Thymus (tissue), 11 donors: ENCODE data around the gene NCBP1. TPM values are rescaled to one million over a fixed set of nuclear protein-coding genes. Genes with fewer than 3 reads are reported as not detected.

Source experiments
- DNase-seq, 9 donors: peaks; one replicate each; pipeline ENCODE4 v3.0.0-alpha.2; 2013; ENCODE audit warnings: low spot score in 9 of 9, low read depth in 6 of 9, missing footprints in 1 of 9
- H3K27ac ChIP-seq, 2 donors: one replicate each; pipeline ENCODE4 v1.5.1; 2013; ENCODE audit warnings: control low read depth in 1 of 2, low read depth in 1 of 2, low read length in 1 of 2, mild to moderate bottlenecking in 1 of 2, moderate library complexity in 1 of 2
- H3K27me3 ChIP-seq, 2 donors: one replicate each; pipeline ENCODE4 v1.5.1; 2013; ENCODE audit warnings: low read length in 1 of 2; ENCODE audit not compliant: control insufficient read depth in 2 of 2, insufficient read depth in 1 of 2
- H3K36me3 ChIP-seq, 2 donors: one replicate each; pipeline ENCODE4 v1.5.1; 2013; ENCODE audit warnings: low read length in 1 of 2, mild to moderate bottlenecking in 1 of 2, moderate library complexity in 1 of 2; ENCODE audit not compliant: control insufficient read depth in 2 of 2, insufficient read depth in 2 of 2
- H3K4me1 ChIP-seq, 2 donors: one replicate each; pipeline ENCODE4 v1.5.1; 2013; ENCODE audit warnings: low read length in 2 of 2; ENCODE audit not compliant: control insufficient read depth in 2 of 2, insufficient read depth in 2 of 2
- H3K4me3 ChIP-seq, 2 donors: one replicate each; pipeline ENCODE4 v1.5.1; 2013; ENCODE audit warnings: low read length in 2 of 2, control low read depth in 1 of 2, mild to moderate bottlenecking in 1 of 2
- H3K9me3 ChIP-seq, 2 donors: one replicate each; pipeline ENCODE4 v1.5.1; 2013; ENCODE audit warnings: low read length in 1 of 2, mild to moderate bottlenecking in 1 of 2; ENCODE audit not compliant: control insufficient read depth in 2 of 2, insufficient read depth in 1 of 2
- WGBS: extraction: QIAGEN DNeasy Blood & Tissue Kit; methylation state at CpG from one replicate; pipeline ENCODE4 v1.1.7; 2013; 5-methylcytosine and 5-hydroxymethylcytosine counted together
- polyA plus RNA-seq: library from polyadenylated mRNA; stranded (reverse); fragments of 200-250 nt; gene quantifications from one replicate; pipeline ENCODE4 v1.2.3, GENCODE V29; 2013
- total RNA-seq: library from RNA; stranded (reverse); fragments of 120-200 nt; gene quantifications from one replicate; pipeline ENCODE4 v1.2.4, GENCODE V29; 2013
- donor health status: healthy.

NCBP1 gene
- total and polyA plus RNA-seq, 2 donors: 20.3 to 32.0 TPM

- Histone ChIP-seq H3K36me3 (peaks cover 31 to 70% of the 10 kb centered on the region in 2 donors), H3K9me3 (no peaks in the 10 kb centered on the region), H3K27me3 (no peaks in the 10 kb centered on the region), H3K4me3 (no peak overlapping the region), H3K4me1 (no peaks in the 10 kb centered on the region), H3K27ac (no peak overlapping the region)
- WGBS: 97% methylated on average over 1 of the region's 1 CpG
- DNase-seq: no peak
Observed at GRCh38 chr9:97658707-97659106, 25.1 kb downstream of the NCBP1 start.

GRCh38 chr9:97659771-97660170 lies 26.1 kb downstream of the NCBP1 start:
- no peaks in the 10 kb centered on the region for H3K9me3 ChIP-seq
- 99% methylated on average over 3 of the region's 3 CpGs for whole genome bisulfite sequencing
- no peak overlapping the region for H3K4me3 ChIP-seq
- H3K4me1 ChIP-seq: no peaks in the 10 kb centered on the region
- H3K27ac ChIP-seq: no peak overlapping the region
- no peak for DNase-seq
- no peaks in the 10 kb centered on the region for H3K27me3 ChIP-seq
- peaks cover 38 to 74% of the 10 kb centered on the region in 2 donors for H3K36me3 ChIP-seq

- Histone ChIP-seq H3K36me3 (peaks cover 44 to 75% of the 10 kb centered on the region in 2 donors), H3K4me3 (no peak overlapping the region), H3K27me3 (no peaks in the 10 kb centered on the region), H3K27ac (no peak overlapping the region), H3K4me1 (no peaks in the 10 kb centered on the region), H3K9me3 (no peaks in the 10 kb centered on the region)
- peak in 1 of 9 donors; percentile 3 for DNase-seq
- 78% methylated on average over 5 of the region's 5 CpGs for WGBS
Observed at GRCh38 chr9:97660340-97660739, 26.7 kb downstream of the NCBP1 start.

- Histone ChIP-seq H3K9me3 (no peaks in the 10 kb centered on the region), H3K4me1 (no peaks in the 10 kb centered on the region), H3K27me3 (no peaks in the 10 kb centered on the region), H3K36me3 (peaks cover 45 to 74% of the 10 kb centered on the region in 2 donors), H3K27ac (no peak overlapping the region), H3K4me3 (no peak overlapping the region)
- no peak for DNase-seq
- WGBS: over 99% methylated on average over 2 of the region's 2 CpGs
Observed at GRCh38 chr9:97660847-97661246, 27.2 kb downstream of the NCBP1 start.

DNA sequence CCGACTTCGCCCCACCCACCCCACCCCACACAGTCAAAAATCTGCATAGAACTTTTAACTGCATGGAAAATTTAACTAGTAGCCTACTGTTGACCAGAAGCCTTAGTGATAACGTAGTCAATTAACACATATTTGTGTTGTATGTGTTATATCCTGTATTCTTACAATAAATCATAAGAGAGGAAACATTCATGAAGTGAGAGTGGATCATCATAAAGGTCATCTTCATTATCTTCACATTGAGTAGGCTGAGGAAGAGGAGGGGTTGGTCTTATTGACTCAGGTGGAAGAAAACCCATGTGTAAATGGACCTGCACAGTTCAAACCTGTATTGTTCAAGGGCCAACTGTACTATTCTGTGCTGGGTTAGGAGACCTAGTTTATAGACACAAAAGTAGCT lies 32.1 kb downstream of the NCBP1 start:
- H3K27me3 ChIP-seq: no peaks in the 10 kb centered on the region
- WGBS: 95% methylated on average over 3 of the region's 3 CpGs
- H3K36me3 ChIP-seq: peaks cover 46 to 81% of the 10 kb centered on the region in 2 donors
- no peaks in the 10 kb centered on the region for H3K4me1 ChIP-seq
- DNase-seq: no peak
- H3K4me3 ChIP-seq: no peak overlapping the region
- H3K9me3 ChIP-seq: no peaks in the 10 kb centered on the region
- H3K27ac ChIP-seq: no peak overlapping the region

DNA sequence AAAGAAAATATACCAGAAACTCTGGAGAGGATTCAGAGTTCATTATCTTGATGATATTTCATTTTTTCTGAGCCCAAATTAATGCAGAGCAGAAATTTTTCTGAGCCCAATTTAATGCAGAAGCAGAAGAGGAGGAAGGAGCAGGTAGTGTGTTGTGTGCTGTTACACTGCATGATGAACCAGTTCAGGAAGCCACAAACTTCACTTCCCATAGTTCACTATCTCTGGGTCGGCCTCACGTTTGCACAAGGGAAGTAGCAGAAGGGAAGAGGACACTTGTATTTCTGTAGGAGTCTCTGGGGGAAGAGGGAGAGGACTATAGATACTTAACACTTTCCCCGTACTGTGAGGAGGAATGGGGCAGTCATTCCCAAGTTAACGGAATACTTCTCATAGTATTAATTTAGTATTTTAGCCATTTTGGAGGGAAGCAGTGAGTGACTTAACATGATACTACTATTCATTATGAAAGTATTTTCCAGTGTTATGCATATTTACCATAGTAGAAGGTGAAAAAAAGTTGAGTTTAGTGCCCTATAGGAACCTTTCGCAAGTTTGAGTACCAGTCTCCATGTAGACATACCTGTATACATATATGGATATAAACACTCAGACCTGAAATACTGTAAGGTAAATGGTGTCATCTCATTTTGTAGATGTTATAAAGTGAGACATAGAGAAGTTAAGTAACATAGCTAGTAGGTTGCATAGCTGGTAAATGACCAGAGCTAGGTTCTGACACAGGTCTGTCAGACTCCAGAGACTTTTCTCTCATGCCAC lies 33.5 kb downstream of the NCBP1 start:
- H3K27me3 ChIP-seq: no peaks in the 10 kb centered on the region
- peak in 1 of 9 donors; percentile 2 for DNase-seq
- H3K27ac ChIP-seq: no peak overlapping the region
- H3K4me1 ChIP-seq: no peaks in the 10 kb centered on the region
- H3K9me3 ChIP-seq: no peaks in the 10 kb centered on the region
- no peak overlapping the region for H3K4me3 ChIP-seq
- 64% methylated on average over 5 of the region's 5 CpGs for WGBS
- peaks cover 47 to 86% of the 10 kb centered on the region in 2 donors for H3K36me3 ChIP-seq

DNA sequence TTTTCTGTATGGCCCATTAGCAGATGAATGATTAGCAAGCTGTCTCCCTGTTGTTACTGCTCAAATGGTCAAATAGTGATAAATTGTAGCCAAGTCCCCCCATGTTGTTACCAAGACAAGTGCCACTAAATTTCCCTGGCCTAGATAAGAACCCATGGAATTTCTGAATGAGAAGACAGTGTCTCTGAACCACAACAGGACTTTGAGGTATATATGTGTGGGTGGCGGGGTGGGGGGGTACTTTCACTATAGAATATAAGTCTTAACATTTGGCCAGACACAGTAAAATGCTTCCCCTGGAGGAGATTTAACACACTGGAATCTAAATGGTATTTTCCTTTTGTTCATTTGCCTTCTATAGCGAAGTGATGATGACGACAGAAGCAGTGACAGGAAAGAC lies 34.9 kb downstream of the NCBP1 start:
- H3K4me1 ChIP-seq: no peaks in the 10 kb centered on the region
- 98% methylated on average over 3 of the region's 3 CpGs for WGBS
- no peak overlapping the region for H3K4me3 ChIP-seq
- H3K27me3 ChIP-seq: no peaks in the 10 kb centered on the region
- H3K36me3 ChIP-seq: peaks cover 55 to 91% of the 10 kb centered on the region in 2 donors
- DNase-seq: no peak
- no peak overlapping the region for H3K27ac ChIP-seq
- H3K9me3 ChIP-seq: no peaks in the 10 kb centered on the region

- WGBS: 98% methylated on average over 3 of the region's 3 CpGs
- H3K36me3 ChIP-seq: peaks cover 54 to 91% of the 10 kb centered on the region in 2 donors
- no peak overlapping the region for H3K27ac ChIP-seq
- no peaks in the 10 kb centered on the region for H3K9me3 ChIP-seq
- no peak overlapping the region for H3K4me3 ChIP-seq
- H3K4me1 ChIP-seq: no peaks in the 10 kb centered on the region
- no peaks in the 10 kb centered on the region for H3K27me3 ChIP-seq
- DNase-seq: no peak
Observed at GRCh38 chr9:97670586-97670985, 37.0 kb downstream of the NCBP1 start.

- Histone ChIP-seq H3K9me3 (no peaks in the 10 kb centered on the region), H3K27ac (no peak overlapping the region), H3K4me1 (no peaks in the 10 kb centered on the region), H3K36me3 (peaks cover 54 to 93% of the 10 kb centered on the region in 2 donors), H3K4me3 (no peak overlapping the region), H3K27me3 (no peaks in the 10 kb centered on the region)
- DNase-seq: no peak
- 98% methylated on average over 3 of the region's 3 CpGs for WGBS
Observed at GRCh38 chr9:97672403-97672802, 38.8 kb downstream of the NCBP1 start.
